HG03064 (cell line): Measurements from ENCODE around the gene DPP10.
"Not testable (repeated sequence)": the region's sequence is repeated elsewhere in the genome, so short reads cannot be mapped to it uniquely, and the experiment has no call there.

Experiments used
- ATAC-seq: cut with Tn5 transposase; IDR thresholded peaks from one replicate; pipeline ENCODE4 v1.9.1; 2021; ENCODE audit warnings: low read depth; ENCODE audit not compliant: unreplicated experiment

Gene DPP10

GRCh38 chr2:114935031-114935430, 492.6 kb downstream of the DPP10 start:
- ATAC-seq: no peak

- ATAC-seq: no peak
Measured at GRCh38 chr2:114937366-114937930, 495.0 kb downstream of the DPP10 start.

GRCh38 chr2:114940785-114941458, 498.5 kb downstream of the DPP10 start:
- ATAC-seq: no peak

- ATAC-seq: no peak
Measured at GRCh38 chr2:114949228-114949804, 506.9 kb downstream of the DPP10 start.

- no peak for ATAC-seq
Measured at GRCh38 chr2:114960389-114960788, 517.9 kb downstream of the DPP10 start.

GRCh38 chr2:114962532-114962931, 520.1 kb downstream of the DPP10 start:
- ATAC-seq: no peak

GRCh38 chr2:114968748-114969400, 526.4 kb downstream of the DPP10 start:
- no peak for ATAC-seq

- ATAC-seq: not testable (repeated sequence)
Measured at GRCh38 chr2:115004321-115004720, 561.9 kb downstream of the DPP10 start.

- no peak for ATAC-seq
Measured at GRCh38 chr2:115011721-115012120, 569.3 kb downstream of the DPP10 start.

- not testable (repeated sequence) for ATAC-seq
Measured at GRCh38 chr2:115022013-115022412, 579.6 kb downstream of the DPP10 start.

GRCh38 chr2:115034801-115035200, 592.4 kb downstream of the DPP10 start:
- no peak for ATAC-seq

GRCh38 chr2:115036818-115037217, 594.4 kb downstream of the DPP10 start:
- no peak for ATAC-seq

GRCh38 chr2:115057473-115057872, 615.0 kb downstream of the DPP10 start:
- ATAC-seq: no peak

GRCh38 chr2:115070002-115070401, 627.6 kb downstream of the DPP10 start:
- ATAC-seq: no peak

- ATAC-seq: no peak
Measured at GRCh38 chr2:115071534-115071933, 629.1 kb downstream of the DPP10 start.

GRCh38 chr2:115075800-115076199, 633.4 kb downstream of the DPP10 start:
- no peak for ATAC-seq

GRCh38 chr2:115077626-115078025, 635.2 kb downstream of the DPP10 start:
- no peak for ATAC-seq

GRCh38 chr2:115083225-115083624, 640.8 kb downstream of the DPP10 start:
- ATAC-seq: no peak

GRCh38 chr2:115083711-115084110, 641.3 kb downstream of the DPP10 start:
- ATAC-seq: no peak

- ATAC-seq: no peak
Measured at GRCh38 chr2:115084446-115084845, 642.0 kb downstream of the DPP10 start.

GRCh38 chr2:115086051-115086620, 643.7 kb downstream of the DPP10 start:
- not testable (repeated sequence) for ATAC-seq
